ENCODE measurements around the gene VPS52. TPM values are rescaled to one million over a fixed set of nuclear protein-coding genes. Genes with fewer than 3 reads are reported as not detected.

VPS52 gene
- total RNA-seq, 1 experiment from 2014 or later = 58.2 TPM

- no peak for ATAC-seq
- ChIA-PET CTCF (no interaction called here), POLR2A (no interaction called here), RAD21 (ENCODE audit: low non-redundant PET in 1 of 2, low total read pairs in 2 of 2, uncharacterized antibody in 2 of 2, unreplicated experiment in 2 of 2) (no interaction called here)
- Histone ChIP-seq H4K20me1 (ENCODE audit: insufficient read depth) (no peaks in the 10 kb centered on the region), H3K9me2 (ENCODE audit: insufficient read depth) (no peaks in the 10 kb centered on the region), H3K4me3 (replicated peaks in 1 of 2; ENCODE audit: low read depth in 1 of 2, low read length in 2 of 2) (no peak overlapping the region), H3K4me2 (ENCODE audit: low read length) (no peak overlapping the region), H3K79me2 (ENCODE audit: insufficient read depth, low read length) (peaks cover 60% of the 10 kb centered on the region), H2AFZ (ENCODE audit: low read depth, low read length, poor library complexity, severe bottlenecking) (no peak overlapping the region), H3K9ac (ENCODE audit: low read length) (no peak overlapping the region), H3K36me3 (ENCODE audit: control insufficient read depth in 1 of 2, insufficient read depth in 2 of 2, low read length in 2 of 2) (peaks cover 14 to 27% of the 10 kb centered on the region in 2 experiments; a peak in 3 of 4 replicates), H3K27me3 (ENCODE audit: insufficient read depth, low read length) (no peaks in the 10 kb centered on the region), H3K4me1 (ENCODE audit: control insufficient read depth in 1 of 2, insufficient read depth in 2 of 2, low read length in 2 of 2) (peaks cover 49 to 75% of the 10 kb centered on the region in 2 experiments), H3K27ac (ENCODE audit: low read depth, low read length) (no peak overlapping the region), H3K9me3 (ENCODE audit: control insufficient read depth in 1 of 2, insufficient read depth in 1 of 2, low read depth in 1 of 2, low read length in 2 of 2) (no peaks in the 10 kb centered on the region)
- intact Hi-C loops (cut with micrococcal nuclease) = loop anchor here (10.0 kb wide), 1 partner anchor 212 kb away; the partner anchor contains the start of genes CUTA and PHF1
- no TSS peak for BruUV-seq (replicated peaks)
- no peak for DNase-seq (ENCODE audit: low read depth, low spot score)
- no peak for TF ChIP-seq YY1 (IDR thresholded peaks at IDR 0.05; ENCODE audit: extremely low read depth, insufficient replicate concordance, low read depth, low read length)
- no peak for TF ChIP-seq CBX3 (IDR thresholded peaks at IDR 0.05; ENCODE audit: low read depth)
- TF ChIP-seq TCF7L2 (IDR thresholded peaks at IDR 0.05; ENCODE audit: borderline replicate concordance, extremely low read depth, insufficient read depth, insufficient read length) = no peak
- no peak for TF ChIP-seq EGR1 (IDR thresholded peaks at IDR 0.05; ENCODE audit: low read depth)
- TF ChIP-seq ZNF274 (IDR thresholded peaks at IDR 0.05; ENCODE audit: low read depth, low read length) = no peak
- no peak for TF ChIP-seq ZFX (IDR thresholded peaks at IDR 0.05)
- TF ChIP-seq ELF1 (IDR thresholded peaks at IDR 0.05; ENCODE audit: borderline replicate concordance, low read depth) = no peak
- TF ChIP-seq ZBTB33 (IDR thresholded peaks at IDR 0.05; ENCODE audit: extremely low read depth, insufficient replicate concordance, low read length) = no peak
- TF ChIP-seq EZH2 (IDR thresholded peaks at IDR 0.05) = no peak
- no peak for TF ChIP-seq ATF3 (IDR thresholded peaks at IDR 0.05)
- no peak for TF ChIP-seq MAX (IDR thresholded peaks at IDR 0.05)
These were observed 68.9 kb downstream of the VPS52 start for GRCh38 chr6:33202799-33203198.

Data from HCT116 (cell line).